Prostate gland (tissue), 2 donors: Measurements from ENCODE around the gene CDH13. TPM values are rescaled to one million over a fixed set of nuclear protein-coding genes. Genes with fewer than 3 reads are reported as not detected.

Source experiments
- DNase-seq: peaks from one replicate; pipeline ENCODE4 v3.0.0-alpha.2; 2019; ENCODE audit warnings: low spot score
- H3K27ac ChIP-seq, 2 donors: fragments of 200-600 bp; sonication (generic); 2 replicates each; pipeline ENCODE4 v1.5.1; 2017 to 2019
- H3K27me3 ChIP-seq: fragments of 200-600 bp; sonication (generic); replicated peaks from 2 replicates; pipeline ENCODE4 v1.5.1; 2019; ENCODE audit not compliant: insufficient read depth
- H3K36me3 ChIP-seq, 2 donors: fragments of 200-600 bp; sonication (generic); 1 replicate in 1 of 2; 2 replicates in 1 of 2; pipeline versions ENCODE4 v1.5.1 to v1.8.1; 2017 to 2019
- H3K4me1 ChIP-seq: fragments of 200-600 bp; sonication (generic); replicated peaks from 2 replicates; pipeline ENCODE4 v1.5.1; 2019
- H3K4me3 ChIP-seq, 2 donors: fragments of 200-600 bp; sonication (generic); 2 replicates each; pipeline ENCODE4 v1.5.1; 2017 to 2019
- H3K9me3 ChIP-seq: fragments of 200-600 bp; sonication (generic); 2 replicates; pipeline ENCODE4 v1.5.1; 2017
- CTCF ChIP-seq, 4 experiments: fragments of 200-600 bp in 2 of 4; fragments of 450-650 bp in 2 of 4; sonication (generic) in 2 of 4; IDR thresholded peaks; 1 replicate in 3 of 4; 2 replicates in 1 of 4; pipeline ENCODE4 v1.5.1; 2016 to 2019; ENCODE audit warnings: antibody characterized with exemption in 4 of 4, mild to moderate bottlenecking in 2 of 4, moderate library complexity in 2 of 4
- POLR2A ChIP-seq: fragments of 450-650 bp; IDR thresholded peaks from one replicate; pipeline ENCODE4 v1.6.1; 2016; ENCODE audit warnings: antibody characterized with exemption, mild to moderate bottlenecking
- POLR2AphosphoS5 ChIP-seq: sonication (generic); formaldehyde crosslinking; IDR thresholded peaks from one replicate; pipeline ENCODE4 v1.6.1; 2017; ENCODE audit warnings: antibody characterized with exemption
- WGBS: methylation state at CpG from one replicate; pipeline ENCODE4 v1.1.5; 2018; 5-methylcytosine and 5-hydroxymethylcytosine counted together
- intact Hi-C: fragments of 100-400 bp; cut with DNase I; formaldehyde crosslinking; loops from one replicate; pipeline ENCODE4 v1.14.2; 2022
- total RNA-seq, 2 donors: library from RNA; depleted of rRNA; stranded (reverse); fragments of >200 nt; gene quantifications; one replicate each; pipeline ENCODE4 v1.1.0, GENCODE V29; 2016

CDH13 gene
- total RNA-seq, 2 donors from 2014 or later: 20.6 to 23.0 TPM

GRCh38 chr16:83592778-83593177 lies 966.0 kb downstream of the CDH13 start:
- intact Hi-C loops: no loop called here
- TF ChIP-seq POLR2A: no peak
- 65% methylated on average over 7 of the region's 7 CpGs for WGBS
- Histone ChIP-seq H3K4me3 (no peak overlapping the region), H3K27ac (no peak overlapping the region), H3K27me3 (no peaks in the 10 kb centered on the region), H3K36me3 (no peaks in the 10 kb centered on the region), H3K9me3 (no peaks in the 10 kb centered on the region), H3K4me1 (no peaks in the 10 kb centered on the region)
- DNase-seq: no peak

GRCh38 chr16:83599789-83600462 lies 973.2 kb downstream of the CDH13 start:
- no peak for DNase-seq
- H3K9me3 ChIP-seq: no peaks in the 10 kb centered on the region
- WGBS: 85% methylated on average over 15 of the region's 15 CpGs
- intact Hi-C loops: no loop called here
- H3K4me3 ChIP-seq: no peak overlapping the region
- no peaks in the 10 kb centered on the region for H3K27me3 ChIP-seq
- no peaks in the 10 kb centered on the region for H3K4me1 ChIP-seq
- TF ChIP-seq POLR2AphosphoS5: no peak
- no peak for TF ChIP-seq POLR2A
- TF ChIP-seq CTCF (IDR thresholded peaks at IDR 0.05): no peak
- H3K27ac ChIP-seq: no peak overlapping the region
- H3K36me3 ChIP-seq: no peaks in the 10 kb centered on the region

- no peaks in the 10 kb centered on the region for H3K4me1 ChIP-seq
- H3K9me3 ChIP-seq: no peaks in the 10 kb centered on the region
- H3K27ac ChIP-seq: no peak overlapping the region
- intact Hi-C loops: no loop called here
- TF ChIP-seq CTCF (IDR thresholded peaks at IDR 0.05) (no peak), POLR2A (no peak), POLR2AphosphoS5 (no peak)
- no peaks in the 10 kb centered on the region for H3K27me3 ChIP-seq
- no peak for DNase-seq
- H3K36me3 ChIP-seq: no peaks in the 10 kb centered on the region
- H3K4me3 ChIP-seq: no peak overlapping the region
- 72% methylated on average over 5 of the region's 5 CpGs for WGBS
These were observed 976.3 kb downstream of the CDH13 start for GRCh38 chr16:83602761-83603722.

- H3K9me3 ChIP-seq: no peaks in the 10 kb centered on the region
- WGBS: 84% methylated on average over 5 of the region's 5 CpGs
- intact Hi-C loops: no loop called here
- no peaks in the 10 kb centered on the region for H3K36me3 ChIP-seq
- no peak for DNase-seq
- no peak overlapping the region for H3K4me3 ChIP-seq
- H3K4me1 ChIP-seq: no peaks in the 10 kb centered on the region
- TF ChIP-seq CTCF (IDR thresholded peaks at IDR 0.05) (no peak), POLR2AphosphoS5 (no peak), POLR2A (no peak)
- no peaks in the 10 kb centered on the region for H3K27me3 ChIP-seq
- no peak overlapping the region for H3K27ac ChIP-seq
These were observed 977.2 kb downstream of the CDH13 start for GRCh38 chr16:83603723-83604570.

- Histone ChIP-seq H3K27ac (no peak overlapping the region), H3K27me3 (no peaks in the 10 kb centered on the region), H3K4me3 (no peak overlapping the region), H3K36me3 (no peaks in the 10 kb centered on the region), H3K4me1 (no peaks in the 10 kb centered on the region), H3K9me3 (no peaks in the 10 kb centered on the region)
- intact Hi-C loops: no loop called here
- TF ChIP-seq POLR2AphosphoS5 (no peak), CTCF (IDR thresholded peaks at IDR 0.05) (no peak), POLR2A (no peak)
- WGBS: 85% methylated on average over 7 of the region's 7 CpGs
- no peak for DNase-seq
These were observed 979.8 kb downstream of the CDH13 start for GRCh38 chr16:83606486-83607030.
